GM10248 (cell line): ENCODE data around the gene KRTAP6-2.

Experiments
- CTCF ChIA-PET: fragments of 300-600 bp; sonication (Branson Sonifier 250); formaldehyde crosslinking; extraction: SDS; loops from one replicate; lab custom pipeline; 2021; ENCODE audit warnings: antibody characterized with exemption; lab: Yijun Ruan, JAX
- POLR2A ChIA-PET: fragments of 350-650 bp; sonication (Branson Sonifier 250); formaldehyde crosslinking; extraction: SDS; loops from one replicate; lab custom pipeline; 2020; ENCODE audit warnings: antibody characterized with exemption; lab: Yijun Ruan, JAX
- DNase-seq: peaks from one replicate; pipeline ENCODE4 v3.0.0; 2012; ENCODE audit errors: extremely low spot score
- TF ChIP-seq, protein P1 (sequence below): IDR thresholded peaks from 2 replicates; pipeline ENCODE4 v1.5.1; 2012; ENCODE audit warnings: mild to moderate bottlenecking, low read depth; ENCODE audit errors: extremely low read depth, missing control alignments, control extremely low read depth

KRTAP6-2 gene

GRCh38 chr21:30582870-30583269, 15.8 kb downstream of the KRTAP6-2 start:
- TF ChIP-seq, protein P1, sequence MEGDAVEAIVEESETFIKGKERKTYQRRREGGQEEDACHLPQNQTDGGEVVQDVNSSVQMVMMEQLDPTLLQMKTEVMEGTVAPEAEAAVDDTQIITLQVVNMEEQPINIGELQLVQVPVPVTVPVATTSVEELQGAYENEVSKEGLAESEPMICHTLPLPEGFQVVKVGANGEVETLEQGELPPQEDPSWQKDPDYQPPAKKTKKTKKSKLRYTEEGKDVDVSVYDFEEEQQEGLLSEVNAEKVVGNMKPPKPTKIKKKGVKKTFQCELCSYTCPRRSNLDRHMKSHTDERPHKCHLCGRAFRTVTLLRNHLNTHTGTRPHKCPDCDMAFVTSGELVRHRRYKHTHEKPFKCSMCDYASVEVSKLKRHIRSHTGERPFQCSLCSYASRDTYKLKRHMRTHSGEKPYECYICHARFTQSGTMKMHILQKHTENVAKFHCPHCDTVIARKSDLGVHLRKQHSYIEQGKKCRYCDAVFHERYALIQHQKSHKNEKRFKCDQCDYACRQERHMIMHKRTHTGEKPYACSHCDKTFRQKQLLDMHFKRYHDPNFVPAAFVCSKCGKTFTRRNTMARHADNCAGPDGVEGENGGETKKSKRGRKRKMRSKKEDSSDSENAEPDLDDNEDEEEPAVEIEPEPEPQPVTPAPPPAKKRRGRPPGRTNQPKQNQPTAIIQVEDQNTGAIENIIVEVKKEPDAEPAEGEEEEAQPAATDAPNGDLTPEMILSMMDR: no peak
- POLR2A ChIA-PET: no interaction called here
- DNase-seq: no peak
- CTCF ChIA-PET: no interaction called here

DNA sequence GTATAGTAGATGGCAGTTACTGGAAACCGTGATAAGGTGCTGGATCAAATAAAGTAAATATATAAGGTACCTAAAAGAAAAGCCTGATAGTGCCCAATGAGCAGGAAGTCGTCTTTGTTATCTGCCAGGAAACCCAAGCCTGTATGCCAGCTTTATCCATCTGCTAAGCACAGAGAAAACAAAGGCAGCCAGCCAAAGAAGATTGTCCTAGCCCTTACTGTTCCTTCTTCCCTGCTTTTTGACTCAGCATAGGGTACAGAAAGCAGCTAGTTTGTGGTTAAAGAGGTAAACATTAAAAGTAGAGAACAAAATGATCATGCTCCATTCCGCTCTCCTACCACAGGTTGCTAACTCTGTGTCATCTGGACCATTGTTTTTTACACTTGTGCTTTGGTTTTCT, 18.6 kb downstream of the KRTAP6-2 start:
- CTCF ChIA-PET: no interaction called here
- no peak for DNase-seq
- POLR2A ChIA-PET: no interaction called here
- TF ChIP-seq, protein P1: no peak

DNA sequence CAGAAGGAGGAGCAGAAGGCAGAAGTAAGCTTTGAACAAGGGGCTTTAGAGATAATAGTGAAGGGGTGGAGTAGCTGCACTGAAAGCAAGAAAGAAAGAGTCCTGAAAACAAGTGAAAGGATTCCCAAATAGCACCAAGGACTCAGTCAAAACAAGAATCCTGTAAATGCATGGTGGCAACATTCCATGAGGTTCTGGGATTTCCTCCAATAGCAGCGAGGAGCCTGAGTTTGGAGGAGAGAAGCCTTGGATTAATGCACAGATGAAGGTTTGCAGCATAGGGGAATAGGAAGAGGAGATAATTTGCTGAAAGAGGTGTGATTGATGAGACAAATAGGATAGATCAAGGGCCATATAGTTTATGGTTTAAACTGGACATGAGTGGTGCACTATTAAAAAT, 19.4 kb downstream of the KRTAP6-2 start:
- no peak for DNase-seq
- POLR2A ChIA-PET: no interaction called here
- TF ChIP-seq, protein P1: no peak
- CTCF ChIA-PET: no interaction called here

DNA sequence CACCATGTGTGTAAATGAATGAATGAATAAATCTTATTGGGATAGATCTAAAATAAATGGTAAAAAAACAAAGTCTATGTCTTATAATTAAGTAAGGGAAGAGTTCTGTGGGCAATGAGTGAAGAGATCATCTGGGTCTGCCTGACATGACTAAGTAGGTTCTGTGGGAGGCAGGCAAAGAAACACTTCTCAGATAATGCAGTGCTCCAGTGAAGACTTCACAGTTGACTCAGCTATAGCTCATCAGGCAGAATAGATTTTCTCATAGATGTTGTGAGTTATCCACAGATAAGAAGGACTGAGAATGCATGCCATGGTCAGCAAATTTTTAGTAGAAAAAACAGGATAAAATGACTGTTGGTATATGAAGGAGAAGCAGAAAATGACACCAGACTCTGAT, 20.9 kb downstream of the KRTAP6-2 start:
- no peak for DNase-seq
- CTCF ChIA-PET: interaction anchor here (1.5 kb wide), 1 partner anchor 9 kb away, joined by 3 read pairs; no protein-coding TSS in a partner anchor
- TF ChIP-seq, protein P1: no peak
- POLR2A ChIA-PET: no interaction called here

GRCh38 chr21:30567617-30568016, 31.1 kb downstream of the KRTAP6-2 start:
- POLR2A ChIA-PET: no interaction called here
- TF ChIP-seq, protein P1: no peak
- DNase-seq: no peak
- CTCF ChIA-PET: no interaction called here

GRCh38 chr21:30563630-30564029, 35.1 kb downstream of the KRTAP6-2 start:
- TF ChIP-seq, protein P1: no peak
- DNase-seq: no peak
- CTCF ChIA-PET: interaction anchor here (1.5 kb wide), 1 partner anchor 16 kb away, joined by 3 read pairs; no protein-coding TSS in a partner anchor
- POLR2A ChIA-PET: no interaction called here

DNA sequence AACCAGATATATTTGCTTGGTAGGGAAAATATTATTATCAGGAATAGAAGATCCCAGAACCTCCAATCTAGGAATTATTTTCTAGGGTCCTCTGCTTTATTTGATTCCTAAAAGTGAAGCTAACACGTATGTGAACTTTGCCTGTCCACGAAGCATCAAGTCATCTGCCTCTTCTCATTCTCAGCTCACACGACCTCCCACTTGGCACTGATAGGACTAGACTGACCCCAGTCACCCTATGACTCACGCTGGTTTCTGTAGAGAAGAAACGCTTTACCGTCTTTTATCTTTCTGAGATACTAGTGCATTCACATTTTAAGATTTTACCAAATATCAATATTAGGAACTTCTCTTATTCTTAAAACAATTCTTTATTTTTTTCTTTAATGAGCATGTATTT, 35.6 kb downstream of the KRTAP6-2 start:
- POLR2A ChIA-PET: no interaction called here
- CTCF ChIA-PET: no interaction called here
- DNase-seq: no peak
- TF ChIP-seq, protein P1: no peak
